ENCODE data around the gene TARS3.

- TF ChIP-seq CTCF (IDR thresholded peaks at IDR 0.05) (no peak), POLR2A (IDR thresholded peaks at IDR 0.05) (no peak)
Measured at GRCh38 chr15:101618851-101619614, 105.2 kb downstream of the TARS3 start.
